PFSK-1 (cell line): ENCODE measurements around the gene ATXN1.
A peak's percentile ranks its signal among the peaks of the same experiment; 100 is the strongest.

Experiments used
- FOXP2 ChIP-seq: optimal IDR thresholded peaks from 2 replicates; pipeline ENCODE3; 2011; ENCODE audit warnings: borderline replicate concordance, control low read depth, inconsistent platforms; ENCODE audit not compliant: insufficient read depth; ENCODE audit errors: extremely low read length, extremely low read depth
- POLR2AphosphoS5 ChIP-seq: IDR thresholded peaks from 2 replicates; pipeline ENCODE4 v1.6.1; 2012; ENCODE audit warnings: low read depth, mild to moderate bottlenecking, control low read depth, low read length, moderate library complexity
- REST ChIP-seq, 2 experiments: IDR thresholded peaks; 2 replicates each; pipeline versions ENCODE4 v1.6.1 to v1.8.0; 2011 to 2012; ENCODE audit warnings: low read depth in 2 of 2, low read length in 2 of 2, control low read depth in 1 of 2, inconsistent platforms in 1 of 2, mild to moderate bottlenecking in 1 of 2, moderate library complexity in 1 of 2; ENCODE audit not compliant: insufficient read depth in 1 of 2
- SIN3A ChIP-seq: IDR thresholded peaks from 2 replicates; pipeline ENCODE4 v1.6.1; 2012; ENCODE audit warnings: mild to moderate bottlenecking, low read length, moderate library complexity, borderline replicate concordance; ENCODE audit not compliant: insufficient read depth
- TAF1 ChIP-seq: IDR thresholded peaks from 2 replicates; pipeline ENCODE4 v1.6.1; 2012; ENCODE audit warnings: low read length, control low read depth, borderline replicate concordance; ENCODE audit not compliant: insufficient read depth

The ATXN1 gene

GRCh38 chr6:16806363-16806762, 45.1 kb upstream of the ATXN1 start:
- TF ChIP-seq REST (IDR thresholded peaks at IDR 0.05; ENCODE audit: insufficient read depth in 1 of 2, low read depth in 2 of 2, low read length in 2 of 2) (no peak), TAF1 (no peak), POLR2AphosphoS5 (no peak), SIN3A (no peak), FOXP2 (no peak)

DNA sequence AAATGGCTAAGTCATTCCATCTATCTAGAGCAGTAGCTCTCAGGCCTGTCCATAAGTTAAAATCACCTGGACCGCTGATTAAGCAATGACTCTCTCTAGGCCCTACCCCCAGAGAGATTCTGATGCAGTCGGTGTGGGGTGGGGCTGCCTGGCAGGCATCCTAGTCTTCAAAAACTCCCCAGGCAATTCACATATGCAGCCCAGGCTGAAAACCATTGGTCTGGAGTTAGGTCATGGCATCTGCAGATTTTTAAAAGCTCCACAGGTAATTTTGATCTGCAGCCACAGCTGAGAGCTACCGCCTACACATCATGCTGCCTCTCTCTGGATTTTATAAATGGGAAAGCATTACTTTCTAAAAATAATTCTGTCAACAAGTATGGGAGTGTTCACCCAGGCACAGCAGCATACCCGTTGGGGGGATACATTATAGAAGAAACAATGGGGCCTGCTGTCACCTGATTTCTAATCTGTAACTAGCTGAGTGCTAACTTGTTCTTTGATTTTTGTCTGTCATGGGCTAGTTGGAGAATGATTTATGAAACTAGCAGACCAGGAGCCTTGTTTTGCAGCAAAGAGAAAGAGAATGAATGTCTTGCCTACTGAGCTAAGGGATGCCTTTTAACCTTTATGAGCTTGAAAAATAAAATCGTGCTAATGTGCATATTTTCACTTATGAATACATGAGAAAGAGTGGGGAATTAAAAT, 44.1 kb upstream of the ATXN1 start:
- TF ChIP-seq SIN3A (no peak), REST (IDR thresholded peaks at IDR 0.05; ENCODE audit: insufficient read depth in 1 of 2, low read depth in 2 of 2, low read length in 2 of 2) (no peak), TAF1 (no peak), POLR2AphosphoS5 (no peak), FOXP2 (no peak)

DNA sequence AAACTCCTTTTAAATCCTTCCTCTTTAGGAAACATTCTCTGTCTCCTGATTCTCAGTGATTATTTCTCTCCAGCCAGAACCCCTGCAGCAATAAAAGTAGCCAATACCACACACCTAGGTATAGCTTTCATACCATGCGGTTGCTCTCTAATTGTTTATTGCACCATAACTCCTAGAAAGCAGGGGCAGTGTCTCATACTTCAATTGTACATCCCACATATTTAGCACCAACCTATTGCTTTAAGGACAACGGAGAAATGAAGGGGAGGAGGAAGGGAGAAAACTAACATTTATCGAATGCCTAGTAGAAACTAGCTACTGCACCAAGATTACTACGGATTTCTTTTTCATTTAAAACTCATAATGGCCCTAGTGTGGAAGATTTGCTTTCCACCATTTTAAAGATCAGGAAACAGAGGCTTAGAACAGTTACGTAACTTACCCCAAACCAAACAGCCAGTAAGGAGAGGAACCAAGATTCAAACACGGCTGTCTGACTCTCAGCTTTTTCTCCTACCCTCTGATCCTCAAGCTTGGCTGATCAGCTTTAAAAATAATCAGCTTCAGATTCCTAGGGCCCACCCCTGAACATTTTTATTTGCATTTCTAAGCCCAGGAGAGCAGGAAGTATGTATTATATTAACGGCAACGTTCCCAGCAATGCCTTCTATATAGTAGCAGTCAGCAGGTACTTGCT, 43.4 kb upstream of the ATXN1 start:
- no peak for TF ChIP-seq SIN3A
- no peak for TF ChIP-seq TAF1
- TF ChIP-seq FOXP2: no peak
- TF ChIP-seq REST (IDR thresholded peaks at IDR 0.05; ENCODE audit: insufficient read depth in 1 of 2, low read depth in 2 of 2, low read length in 2 of 2): no peak
- no peak for TF ChIP-seq POLR2AphosphoS5

GRCh38 chr6:16803294-16804200, 42.3 kb upstream of the ATXN1 start:
- peak; percentile 58; the same call in 1 of the 2 replicates for TF ChIP-seq SIN3A
- peak; percentile 76 for TF ChIP-seq POLR2AphosphoS5
- 0 out of 4 replicates have a peak, but pooled peaks have one; percentile 7 to 35 for TF ChIP-seq REST (IDR thresholded peaks at IDR 0.05; ENCODE audit: insufficient read depth in 1 of 2, low read depth in 2 of 2, low read length in 2 of 2)
- TF ChIP-seq TAF1: peak; percentile 76; the same call in 1 of the 2 replicates
- no peak for TF ChIP-seq FOXP2
